NCI-H510A (cell line): Measurements from ENCODE around the gene LRIF1.
"Not testable (repeated sequence)": the region's sequence is repeated elsewhere in the genome, so short reads cannot be mapped to it uniquely, and the experiment has no call there.

Source experiments
- DNase-seq: peaks from one replicate; lab custom pipeline; 2025; lab: John Stamatoyannopoulos, UW

LRIF1 gene, protein sequence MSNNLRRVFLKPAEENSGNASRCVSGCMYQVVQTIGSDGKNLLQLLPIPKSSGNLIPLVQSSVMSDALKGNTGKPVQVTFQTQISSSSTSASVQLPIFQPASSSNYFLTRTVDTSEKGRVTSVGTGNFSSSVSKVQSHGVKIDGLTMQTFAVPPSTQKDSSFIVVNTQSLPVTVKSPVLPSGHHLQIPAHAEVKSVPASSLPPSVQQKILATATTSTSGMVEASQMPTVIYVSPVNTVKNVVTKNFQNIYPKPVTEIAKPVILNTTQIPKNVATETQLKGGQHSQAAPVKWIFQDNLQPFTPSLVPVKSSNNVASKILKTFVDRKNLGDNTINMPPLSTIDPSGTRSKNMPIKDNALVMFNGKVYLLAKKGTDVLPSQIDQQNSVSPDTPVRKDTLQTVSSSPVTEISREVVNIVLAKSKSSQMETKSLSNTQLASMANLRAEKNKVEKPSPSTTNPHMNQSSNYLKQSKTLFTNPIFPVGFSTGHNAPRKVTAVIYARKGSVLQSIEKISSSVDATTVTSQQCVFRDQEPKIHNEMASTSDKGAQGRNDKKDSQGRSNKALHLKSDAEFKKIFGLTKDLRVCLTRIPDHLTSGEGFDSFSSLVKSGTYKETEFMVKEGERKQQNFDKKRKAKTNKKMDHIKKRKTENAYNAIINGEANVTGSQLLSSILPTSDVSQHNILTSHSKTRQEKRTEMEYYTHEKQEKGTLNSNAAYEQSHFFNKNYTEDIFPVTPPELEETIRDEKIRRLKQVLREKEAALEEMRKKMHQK

DNA sequence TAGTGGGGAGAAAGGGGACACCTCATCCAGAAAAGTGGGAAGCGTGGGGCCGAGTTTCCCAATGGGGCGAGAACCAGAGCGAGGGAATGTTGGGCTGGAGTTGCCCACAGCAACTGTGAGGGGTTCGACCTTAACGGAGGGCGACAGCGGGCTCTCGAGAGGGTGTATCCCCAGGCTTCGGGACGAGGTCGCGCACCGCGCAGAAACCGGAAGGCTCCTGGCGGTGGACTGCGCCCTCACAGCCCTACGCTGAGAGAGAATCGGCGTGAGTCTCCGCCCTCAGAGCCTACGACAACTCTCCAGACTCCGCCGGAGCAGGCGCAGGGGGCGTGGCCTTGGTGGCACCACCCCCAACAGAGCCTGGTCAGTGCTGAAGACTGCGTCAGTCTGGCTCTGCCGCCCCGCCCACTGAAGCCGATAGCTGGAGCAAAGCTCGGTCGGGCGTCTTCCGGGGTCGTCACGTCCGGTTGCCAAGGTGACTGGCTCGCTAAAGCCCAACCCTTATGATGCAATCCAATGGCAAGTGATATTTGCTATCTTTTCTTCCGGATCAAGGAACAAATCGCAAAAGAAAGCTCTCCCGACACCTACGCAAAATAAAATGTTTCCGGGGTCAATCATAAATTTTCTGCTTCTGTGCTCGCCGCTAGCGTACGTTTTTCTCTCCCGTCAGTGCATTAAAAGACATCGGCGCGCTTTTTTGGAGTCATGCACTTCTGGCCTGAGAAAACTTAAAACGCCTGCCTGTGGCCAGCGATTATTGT, at the start of gene LRIF1:
TSS of gene LRIF1 (minus strand) at position 232 of the 764 bp plus-strand sequence. CDS start 234 bp downstream, outside the sequence.
- peak; percentile 99 for DNase-seq

DNA sequence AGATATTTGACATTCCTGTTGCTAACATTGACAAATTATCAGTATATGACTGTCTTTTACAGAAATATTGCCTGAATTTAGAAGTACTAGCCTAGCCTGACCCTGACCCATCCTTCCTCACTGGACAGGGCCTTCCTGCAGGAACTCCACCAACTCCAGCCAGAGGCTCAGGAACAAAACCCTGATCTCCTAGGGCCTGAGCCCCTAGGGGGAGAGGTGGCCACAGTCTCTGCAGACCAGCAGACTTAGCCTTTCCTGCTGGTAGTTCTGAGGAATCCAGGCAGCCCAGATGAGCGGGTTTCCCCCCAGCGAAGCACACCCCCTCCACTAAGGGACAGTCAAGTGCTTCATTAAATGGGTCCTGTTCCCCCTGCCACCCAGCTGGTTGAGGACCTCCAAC, 44.3 kb upstream of the LRIF1 start:
- no peak for DNase-seq

DNA sequence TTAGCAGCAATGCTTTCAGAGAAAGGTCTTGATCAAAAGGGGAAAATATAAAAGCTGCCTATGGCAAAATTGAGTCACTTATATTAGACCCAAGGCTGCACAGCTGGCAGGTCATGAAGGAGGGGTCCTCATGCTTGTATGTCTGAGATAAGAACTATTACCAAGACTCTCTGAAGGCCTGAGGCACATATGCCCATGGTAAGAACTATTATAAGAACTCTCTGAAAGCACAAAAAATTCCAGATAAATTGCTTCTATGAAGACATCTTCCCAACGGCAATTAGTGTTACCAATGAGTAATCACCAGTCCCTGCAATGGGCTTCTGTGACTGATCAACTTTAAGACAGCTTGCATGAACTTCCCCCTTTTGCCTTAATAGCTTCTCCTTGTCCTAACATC, 42.8 kb upstream of the LRIF1 start:
- DNase-seq, result no peak

DNA sequence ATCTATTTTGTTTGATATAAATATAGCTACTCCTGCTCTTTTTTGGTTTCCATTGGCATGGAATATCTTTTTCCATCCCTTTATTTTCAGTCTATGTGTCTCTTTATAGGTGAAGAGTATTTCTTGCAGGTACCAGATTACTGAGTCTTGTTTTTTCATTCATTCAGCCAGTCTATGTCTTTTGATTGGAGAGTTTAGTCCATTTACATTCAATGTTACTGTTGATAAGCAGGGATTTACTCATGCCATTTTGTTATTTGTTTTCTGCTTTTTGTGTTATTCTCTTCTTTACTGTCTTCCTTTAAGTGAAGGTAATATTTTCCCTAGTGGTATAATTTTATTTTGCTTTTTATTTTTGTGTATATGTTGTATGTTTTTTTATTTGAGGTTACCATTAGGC, 35.9 kb upstream of the LRIF1 start:
- not testable (repeated sequence) for DNase-seq

DNA sequence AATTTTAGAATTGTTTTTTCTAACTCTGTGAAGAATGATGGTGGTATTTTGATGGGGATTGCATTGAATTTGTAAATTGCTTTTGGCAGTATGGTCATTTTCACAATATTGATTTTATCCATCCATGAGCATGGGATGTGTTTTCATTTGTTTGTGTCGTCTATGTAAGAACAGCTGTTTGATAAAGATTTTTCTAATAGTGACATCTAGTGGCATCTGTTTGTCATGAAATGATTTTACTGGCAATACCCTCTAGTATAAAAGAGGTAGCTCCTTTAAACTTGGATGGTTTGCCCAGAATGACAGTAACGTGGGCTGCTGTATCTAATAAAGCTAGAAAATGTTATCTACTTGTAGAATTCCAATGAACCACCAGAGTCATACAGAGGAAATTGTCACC, 28.6 kb upstream of the LRIF1 start:
- not testable (repeated sequence) for DNase-seq

DNA sequence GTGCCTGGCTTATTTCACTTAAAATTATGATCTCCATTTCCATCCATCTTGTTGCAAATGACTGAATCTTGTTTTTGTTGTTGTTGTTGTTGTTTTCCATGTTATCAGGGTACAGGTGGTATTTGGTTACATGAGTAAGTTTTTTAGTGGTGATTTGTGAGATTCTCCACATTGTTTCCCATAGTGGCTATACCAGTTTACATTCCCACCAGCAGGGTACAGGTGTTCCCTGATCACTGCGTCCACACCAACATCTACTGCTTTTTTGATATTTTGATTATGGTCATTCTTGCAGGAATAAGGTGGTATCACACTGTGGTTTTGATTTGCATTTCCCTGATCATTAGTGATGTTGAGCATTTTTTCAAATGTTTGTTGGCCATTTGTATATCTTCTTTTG, 27.6 kb upstream of the LRIF1 start:
- DNase-seq, result not testable (repeated sequence)

DNA sequence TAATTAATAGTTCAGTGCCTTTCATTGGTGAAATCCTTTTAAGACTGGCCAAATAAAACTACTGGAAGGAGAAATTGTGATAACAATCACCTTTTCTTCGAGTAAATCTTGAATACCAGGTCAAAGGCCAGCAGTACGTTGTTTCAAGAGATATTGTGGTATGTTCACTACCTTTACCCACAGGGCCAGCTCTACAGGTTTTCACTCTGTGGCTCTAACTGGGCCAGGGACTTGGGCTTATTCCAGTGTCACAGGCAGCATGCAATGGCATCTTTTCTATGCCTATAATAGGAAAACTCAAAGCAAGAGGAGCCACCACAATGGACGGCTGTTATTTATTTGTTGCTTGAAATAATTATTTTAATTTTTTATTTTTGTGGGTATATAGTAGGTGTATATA, 26.8 kb upstream of the LRIF1 start:
- no peak for DNase-seq

DNA sequence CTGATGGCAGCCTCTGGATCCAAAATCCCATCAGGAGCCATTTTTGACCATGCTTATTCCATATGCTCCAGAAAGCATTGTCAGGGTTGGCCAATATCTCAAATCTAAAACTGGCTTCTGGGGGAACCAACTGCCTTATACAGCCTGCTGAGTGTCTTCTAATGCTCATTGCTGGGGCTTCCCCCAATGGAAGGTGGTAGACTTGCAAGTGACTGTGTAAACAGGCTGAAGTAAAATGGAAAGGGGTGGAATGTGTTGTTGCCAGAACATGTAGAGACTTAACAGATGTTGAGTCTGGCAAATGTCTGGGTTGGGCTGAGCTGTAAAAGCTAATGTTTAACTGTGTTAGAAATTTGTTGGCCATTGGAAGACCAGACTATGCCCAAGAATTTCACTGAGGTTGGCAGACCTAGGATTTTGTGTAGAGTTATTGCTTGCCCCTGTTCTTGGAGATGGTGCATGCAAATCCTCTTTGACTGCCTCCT, 22.7 kb upstream of the LRIF1 start:
- DNase-seq, result no peak

DNA sequence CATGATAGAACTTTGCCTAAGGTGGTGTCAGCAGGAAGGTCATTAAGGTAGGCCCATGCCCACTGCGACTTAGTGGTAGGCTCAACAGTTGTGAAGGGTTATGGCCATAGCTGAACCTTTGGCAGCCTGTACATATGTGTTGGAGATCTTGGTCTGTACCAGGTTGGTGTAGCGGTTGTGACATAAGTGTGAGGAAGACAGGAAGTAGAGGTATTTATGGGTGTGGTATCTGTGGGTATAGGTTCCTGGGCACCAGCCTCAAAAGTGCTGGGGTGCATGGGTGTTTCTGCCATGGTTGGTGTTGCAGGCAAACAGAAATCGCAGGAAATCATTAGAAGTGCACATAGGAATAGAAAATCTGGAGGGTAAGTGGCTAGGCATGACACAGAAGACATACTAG, 18.6 kb upstream of the LRIF1 start:
- DNase-seq, result no peak

DNA sequence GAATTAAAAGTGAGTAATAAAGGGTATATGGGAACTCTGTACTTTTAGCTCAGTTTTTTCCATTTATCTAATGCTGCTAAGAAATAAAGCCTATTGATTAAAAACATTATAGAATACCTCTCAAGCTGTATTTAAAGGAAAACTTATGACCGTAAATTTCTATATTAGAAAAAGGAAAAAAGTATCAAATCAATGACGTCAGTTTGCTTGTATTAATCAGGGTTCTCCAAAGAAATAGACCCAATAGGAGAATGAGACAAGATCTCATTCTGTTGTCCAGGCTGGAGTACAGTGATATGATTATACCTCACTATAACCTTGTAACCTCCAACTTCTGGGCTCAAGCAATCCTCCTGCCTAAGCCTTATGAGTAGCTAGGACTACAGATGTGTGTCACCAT, 15.4 kb upstream of the LRIF1 start:
- no peak for DNase-seq

DNA sequence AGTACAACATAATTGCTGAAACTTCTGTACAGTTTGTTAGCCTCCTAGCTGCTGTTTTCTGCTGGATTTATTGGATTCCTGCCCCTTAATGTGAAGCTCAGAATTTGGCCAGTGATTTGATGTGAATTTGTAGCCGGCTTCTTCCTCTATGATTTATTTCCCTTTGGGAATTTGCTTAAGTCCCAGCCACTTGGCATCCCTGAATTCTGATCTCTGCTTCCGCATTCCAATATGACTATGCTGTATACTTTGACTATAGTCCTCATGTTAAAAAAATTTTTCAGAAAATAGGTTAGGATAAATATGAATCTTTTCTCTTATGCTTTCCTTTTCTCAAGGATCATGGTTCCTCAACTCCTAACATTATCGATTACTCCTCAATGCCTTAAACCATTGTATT, 12.4 kb upstream of the LRIF1 start:
- no peak for DNase-seq

DNA sequence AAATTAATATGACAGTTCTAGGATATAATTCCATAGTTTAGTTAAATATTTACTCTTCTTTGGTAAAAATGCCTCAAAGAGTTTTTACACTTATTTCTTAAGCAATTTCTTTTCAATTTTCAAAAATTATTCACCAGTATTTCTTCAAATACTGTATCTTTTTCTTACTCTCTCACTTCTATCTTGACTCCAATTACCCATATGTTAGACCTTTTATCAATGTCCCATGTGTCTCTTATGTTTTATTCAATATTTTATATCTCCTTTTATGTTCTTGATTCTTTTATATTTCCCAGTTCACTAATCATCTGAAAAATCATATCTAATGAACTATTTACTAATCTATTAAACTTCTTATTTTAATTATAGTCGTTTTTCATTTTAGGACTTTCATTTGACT, 11.5 kb upstream of the LRIF1 start:
- no peak for DNase-seq

DNA sequence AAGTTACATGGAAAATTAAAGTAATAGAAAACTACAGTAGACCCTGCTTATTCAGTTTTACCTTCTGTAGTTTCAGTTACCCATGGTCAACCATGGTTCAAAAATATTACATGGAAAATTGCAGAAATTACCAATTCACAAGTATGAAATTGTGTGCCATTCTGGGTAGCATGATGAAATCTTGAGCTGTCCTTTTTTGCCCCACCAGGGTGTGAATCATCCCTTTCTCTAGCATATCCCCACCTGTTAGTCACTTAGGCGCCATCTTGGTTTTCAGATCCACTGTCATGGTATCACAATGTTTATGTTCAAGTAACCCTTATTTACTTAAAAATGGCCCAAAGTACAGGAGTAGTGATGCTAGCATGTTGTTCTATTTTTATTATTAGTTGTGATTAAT, 3.5 kb upstream of the LRIF1 start:
- DNase-seq, result no peak

DNA sequence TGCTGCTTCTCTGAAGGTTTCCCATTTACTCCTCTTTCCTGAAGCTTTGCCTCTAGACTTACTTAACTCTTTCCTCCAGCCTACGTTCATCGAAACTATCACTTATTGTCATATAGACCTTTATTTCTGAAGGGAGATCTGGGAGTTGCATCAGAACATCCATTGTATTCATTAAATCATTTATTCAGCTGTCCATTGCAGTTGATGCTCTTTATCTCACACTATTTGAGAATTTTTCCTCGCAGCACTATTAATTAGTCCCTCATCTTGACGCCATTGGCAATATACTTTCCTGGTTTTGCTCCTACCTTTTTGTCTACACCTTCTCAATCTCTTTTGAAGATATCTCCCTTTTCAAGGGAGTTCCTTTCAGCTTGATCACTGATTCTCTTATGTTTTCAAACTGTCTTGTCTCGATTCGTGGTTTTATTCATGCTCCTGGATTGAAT, 757 bp upstream of the LRIF1 start:
- no peak for DNase-seq

DNA sequence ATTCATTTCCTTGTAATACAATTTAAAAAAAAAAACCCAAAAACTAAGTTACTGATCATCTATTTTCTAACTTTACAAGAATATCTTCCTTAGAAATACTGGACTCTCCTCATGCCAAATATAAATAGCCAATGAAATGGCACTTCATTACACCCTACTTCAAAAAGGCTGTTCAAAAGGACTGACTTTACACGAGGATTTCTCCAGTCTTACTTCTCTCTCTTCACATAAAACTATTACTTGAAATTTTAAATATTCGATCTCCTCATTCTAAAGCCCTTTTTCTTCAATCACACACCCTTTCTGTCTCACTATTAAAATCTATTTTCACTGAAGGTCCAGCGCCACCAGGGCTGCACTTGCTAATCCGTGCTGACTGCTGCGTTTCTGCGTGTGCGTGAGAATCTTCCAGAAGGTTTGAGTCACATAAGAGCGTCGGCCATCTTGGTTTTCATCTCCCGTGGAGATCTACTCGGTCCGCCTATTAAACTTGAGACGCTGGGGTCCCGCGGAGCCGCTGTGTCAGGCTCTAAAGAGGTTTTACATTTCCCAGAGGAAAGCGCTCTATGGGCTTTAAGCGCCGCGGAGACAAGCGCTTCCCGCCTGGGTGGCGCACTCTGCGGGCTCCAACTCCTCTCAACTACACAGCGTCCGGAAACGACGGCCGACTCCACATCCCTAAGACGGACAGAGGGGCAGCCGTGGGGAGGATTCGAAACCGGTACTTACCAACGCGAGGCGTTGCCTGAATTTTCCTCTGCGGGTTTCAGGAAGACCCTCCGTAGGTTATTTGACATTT, 631 bp downstream of the LRIF1 start:
- DNase-seq, result peak; percentile 67

DNA sequence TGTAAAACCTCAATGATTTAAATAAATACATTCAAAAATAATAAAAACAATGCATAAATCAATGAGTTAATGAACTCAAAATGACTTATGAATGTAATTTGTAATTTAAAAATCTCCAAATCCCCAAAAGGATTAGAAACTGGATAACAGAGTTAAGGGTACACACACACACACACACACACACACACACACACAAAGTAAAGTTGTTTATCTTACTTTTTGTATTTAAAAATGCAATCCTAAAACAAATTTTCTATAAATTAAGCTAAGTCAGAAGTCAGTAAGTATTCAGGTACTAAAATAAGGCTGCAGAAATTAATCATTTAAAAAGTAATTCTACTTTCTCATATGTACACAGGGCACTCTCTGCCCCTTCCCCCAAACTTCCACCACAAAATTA, 1.8 kb downstream of the LRIF1 start:
- DNase-seq, result no peak

DNA sequence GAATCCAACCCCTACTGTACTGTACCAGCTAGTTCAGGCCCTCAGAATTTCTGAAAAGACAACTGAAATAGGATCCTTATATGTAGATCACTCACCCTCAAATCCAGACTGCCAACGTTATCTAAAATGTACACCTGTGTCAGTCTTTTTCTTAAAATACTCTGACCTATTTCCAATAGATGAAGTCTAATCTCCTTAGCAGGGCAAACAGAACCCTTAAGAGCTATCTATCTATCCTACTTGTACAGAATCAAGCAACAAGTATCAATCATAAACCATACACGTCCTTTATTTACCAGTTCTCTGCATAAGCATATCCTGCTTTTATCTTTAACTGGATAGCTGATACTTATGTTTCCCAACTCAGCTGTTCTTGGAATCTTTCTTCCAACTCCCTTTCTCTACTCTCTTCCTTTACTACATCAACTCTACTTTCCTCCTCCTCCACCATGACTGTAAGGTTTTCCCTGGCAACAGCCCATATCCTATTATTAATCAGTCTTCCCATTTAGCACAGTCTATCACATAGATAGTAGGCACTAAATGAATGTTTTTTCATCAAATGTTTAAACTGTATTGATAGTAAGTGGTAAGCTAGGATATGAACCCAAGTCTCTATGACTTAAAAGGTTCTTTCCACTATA, 2.8 kb downstream of the LRIF1 start:
- DNase-seq, result no peak

DNA sequence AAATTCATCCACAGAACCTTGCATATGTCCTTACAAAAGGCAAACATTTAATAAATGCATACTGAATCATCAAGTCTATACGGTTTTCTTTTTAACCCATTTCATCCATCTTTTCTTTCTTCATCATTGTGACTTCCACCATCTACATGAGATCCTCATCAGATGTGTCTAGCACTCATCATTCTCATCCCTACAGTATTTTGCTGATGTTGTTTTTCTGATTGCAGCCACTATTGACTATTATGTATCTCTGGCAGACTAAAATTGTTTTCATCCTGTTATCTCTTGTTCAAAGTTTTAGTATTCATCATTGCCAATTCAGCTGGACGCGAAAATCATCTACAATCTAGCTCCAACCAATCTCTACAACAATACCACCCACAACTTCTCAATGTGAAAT, 5.9 kb downstream of the LRIF1 start:
- no peak for DNase-seq

DNA sequence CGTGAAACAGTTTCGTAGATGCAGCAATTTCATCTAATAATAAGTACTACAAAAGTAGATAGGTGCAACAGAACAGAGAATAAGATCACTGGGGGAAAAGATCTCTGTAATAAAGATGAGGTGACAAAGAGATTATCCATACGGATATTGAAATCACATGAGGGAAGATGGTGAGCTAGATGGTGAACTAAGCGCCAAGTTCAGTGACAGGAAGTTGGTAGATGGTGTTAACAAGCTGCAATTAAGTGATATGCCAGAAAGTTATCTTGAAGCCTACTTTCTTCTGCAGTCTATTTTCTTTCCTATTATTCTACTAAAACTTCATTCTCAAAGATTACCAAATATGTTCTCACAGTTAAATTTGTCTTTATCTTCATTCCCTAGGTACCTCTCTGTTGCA, 7.1 kb downstream of the LRIF1 start:
- DNase-seq, result no peak

DNA sequence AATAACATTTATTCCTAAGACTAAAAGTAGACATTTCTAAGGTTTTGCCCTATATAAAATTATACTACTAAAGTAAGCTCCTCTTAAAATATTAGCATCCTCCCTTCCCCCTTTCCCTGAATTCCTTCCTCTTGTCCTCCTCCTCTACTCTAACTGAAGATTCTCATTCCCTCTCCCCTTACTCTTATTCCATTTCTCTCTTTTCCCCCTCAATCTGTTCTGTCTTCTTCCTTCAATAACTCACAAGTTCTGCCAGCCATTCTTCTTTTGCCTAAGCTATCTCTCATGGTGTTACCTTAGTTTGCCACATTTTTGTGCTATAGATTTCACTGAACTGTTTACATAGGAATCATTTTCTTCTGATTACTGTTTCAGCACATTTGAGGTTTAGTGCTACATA, 10.7 kb downstream of the LRIF1 start:
- no peak for DNase-seq

DNA sequence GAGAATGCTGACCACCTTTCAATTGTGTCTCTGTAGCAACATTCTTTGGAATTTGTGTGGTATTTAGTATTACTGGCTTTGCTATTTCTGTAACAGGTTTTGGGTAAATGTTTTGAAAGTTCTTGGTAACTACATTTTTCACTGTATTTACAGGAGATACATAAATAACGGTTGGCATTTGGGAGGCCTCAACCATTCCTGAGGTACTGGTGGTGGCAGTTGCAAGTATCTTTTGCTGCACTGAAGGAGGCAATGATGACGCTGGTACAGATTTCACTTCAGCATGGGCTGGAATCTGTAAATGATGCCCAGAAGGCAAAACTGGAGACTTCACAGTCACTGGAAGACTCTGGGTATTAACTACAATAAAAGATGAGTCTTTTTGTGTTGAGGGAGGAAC, 11.7 kb downstream of the LRIF1 start:
- no peak for DNase-seq
